ENCODE results near the gene CFAP45.

The CFAP45 gene

GRCh38 chr1:159849626-159850366 is 50.2 kb downstream of the CFAP45 start:
- DNase-seq: no peak

DNA sequence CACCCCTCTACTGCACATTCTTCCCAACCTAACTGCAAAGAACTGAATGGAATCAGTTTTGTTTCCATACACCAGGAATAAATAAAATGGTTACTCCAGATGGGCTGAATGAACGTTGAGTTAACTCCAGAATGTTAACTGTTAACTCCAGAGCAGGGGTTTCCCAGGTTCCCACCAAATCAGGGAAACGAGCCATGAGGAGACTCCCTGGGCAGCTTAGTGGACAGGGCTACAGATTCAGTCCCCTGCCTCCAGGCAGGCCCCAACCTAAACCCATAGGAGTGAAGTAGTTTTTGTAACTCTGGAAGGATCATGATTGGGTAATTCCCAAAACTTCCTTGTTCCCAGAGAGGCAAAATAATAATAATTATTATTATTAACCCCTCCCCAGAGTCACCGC is 51.6 kb downstream of the CFAP45 start:
- no peak for DNase-seq

GRCh38 chr1:159847231-159847630 is 52.7 kb downstream of the CFAP45 start:
- no peak for DNase-seq

GRCh38 chr1:159845751-159846629 is 54.0 kb downstream of the CFAP45 start:
- no peak for DNase-seq

DNA sequence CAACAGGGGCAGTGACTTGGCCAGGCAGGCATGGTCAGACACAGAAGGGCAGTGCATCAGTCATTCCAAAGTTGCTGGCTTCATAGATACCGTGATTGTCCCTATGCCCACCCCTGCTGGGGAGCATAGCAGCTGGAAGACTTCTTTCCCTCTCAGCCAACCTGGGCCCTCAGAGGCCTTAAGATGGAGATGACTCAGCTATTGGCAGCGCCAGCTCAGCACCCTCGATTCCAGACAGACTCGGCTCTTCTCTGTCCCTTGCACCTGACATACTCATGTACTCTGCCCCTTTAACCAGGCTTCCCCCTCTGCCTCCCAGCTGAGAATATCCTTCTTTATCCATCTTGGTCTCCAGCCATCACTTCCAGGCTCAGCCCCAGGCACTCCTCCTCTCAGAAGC is 56.5 kb downstream of the CFAP45 start:
- no peak for DNase-seq

DNA sequence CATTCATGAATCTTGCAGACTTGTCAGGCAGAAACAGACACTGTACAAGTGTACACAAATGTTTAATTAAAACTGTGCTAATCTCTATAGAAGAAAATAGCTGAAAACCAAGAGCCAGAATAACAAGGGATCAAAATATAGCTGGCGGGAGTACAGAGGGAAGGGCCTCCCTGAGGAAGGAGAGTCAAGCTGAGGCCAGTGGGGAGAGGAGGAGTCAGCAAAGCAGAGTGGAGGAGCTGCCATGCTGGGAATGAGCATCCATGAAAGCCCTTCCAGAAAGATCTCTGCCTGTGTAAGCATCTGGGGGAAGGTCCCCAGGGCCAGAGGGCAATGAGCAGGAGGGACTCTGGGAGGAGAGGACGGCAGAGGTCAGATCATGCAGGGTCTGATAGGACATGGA is 58.2 kb downstream of the CFAP45 start:
- DNase-seq: no peak

DNA sequence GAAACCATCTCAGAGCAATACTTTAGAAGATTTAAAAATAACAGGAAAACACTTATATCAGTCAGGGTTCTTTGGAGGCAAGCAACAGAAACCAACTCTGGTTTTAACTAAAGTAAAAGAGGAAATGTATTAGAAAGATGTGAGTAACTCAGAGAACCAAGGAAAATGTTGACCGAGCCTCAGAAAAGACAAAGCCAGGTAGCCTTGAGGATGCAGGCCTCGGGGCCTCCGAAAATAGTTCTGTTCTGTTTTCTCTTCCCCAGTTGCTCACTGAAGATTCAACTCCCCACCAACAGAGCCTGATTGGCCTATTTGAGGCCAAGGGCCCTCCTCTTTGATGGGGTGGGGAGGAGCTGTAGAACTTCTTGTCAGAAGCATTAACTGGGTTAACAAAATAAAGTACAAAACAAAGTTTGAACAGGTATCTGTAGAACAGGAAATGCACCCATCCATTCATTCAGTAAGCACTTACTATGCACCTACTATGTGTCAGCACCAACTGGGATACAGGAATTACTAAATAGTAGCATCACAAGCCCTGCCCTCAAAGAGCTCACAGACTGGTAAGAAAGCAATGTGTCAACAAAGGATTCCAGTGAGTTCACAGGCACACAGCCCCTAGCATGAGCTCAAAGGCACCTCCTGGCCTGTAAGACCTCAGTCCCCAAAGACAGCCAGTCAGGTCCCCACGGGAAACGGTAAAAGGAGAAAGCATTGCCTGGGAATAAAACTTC is 60.7 kb downstream of the CFAP45 start:
- no peak for DNase-seq

DNA sequence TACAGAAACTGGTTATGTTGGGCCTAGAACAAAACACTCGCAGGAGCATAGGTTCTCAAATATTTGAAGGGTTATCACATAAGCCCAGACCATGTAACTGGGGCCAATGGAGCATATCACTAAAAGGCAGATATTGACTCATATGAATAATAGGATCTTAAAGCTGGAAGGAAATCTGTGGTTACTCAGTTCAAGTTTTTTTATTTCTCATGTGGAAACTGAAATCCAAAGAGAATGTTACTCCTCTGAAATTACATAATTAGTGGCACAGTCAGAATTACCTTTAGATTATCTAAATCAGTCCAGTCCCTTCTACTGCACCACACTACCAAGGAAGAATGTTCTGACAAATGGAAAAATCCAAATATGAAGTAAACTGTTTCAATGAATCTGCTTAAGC is 61.2 kb downstream of the CFAP45 start:
- DNase-seq: no peak

- no peak for DNase-seq
These were observed 64.0 kb downstream of the CFAP45 start for GRCh38 chr1:159835862-159836525.

DNA sequence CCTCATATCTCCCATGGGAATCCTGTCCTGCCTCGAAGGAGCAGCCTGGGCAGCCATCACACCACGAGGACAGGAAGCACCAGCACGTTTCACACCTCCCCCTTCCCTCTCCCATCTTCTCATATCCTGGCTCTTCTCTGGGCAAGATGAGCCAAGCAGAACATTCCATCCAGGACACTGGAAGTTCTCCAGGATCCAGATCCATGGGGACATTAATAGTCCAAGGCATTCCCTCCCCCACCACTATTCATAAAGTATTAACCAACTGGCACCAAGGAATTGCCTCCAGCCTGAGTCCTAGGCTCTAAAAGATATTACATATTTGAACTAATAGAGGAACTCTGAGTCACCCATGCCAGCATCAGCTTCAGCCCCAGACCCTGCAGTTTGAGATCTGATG is 64.6 kb downstream of the CFAP45 start:
- DNase-seq: no peak

GRCh38 chr1:159832309-159832708 is 67.7 kb downstream of the CFAP45 start:
- no peak for DNase-seq

GRCh38 chr1:159831412-159832141 is 68.4 kb downstream of the CFAP45 start:
- DNase-seq: no peak

- no peak for DNase-seq
These were observed 69.2 kb downstream of the CFAP45 start for GRCh38 chr1:159830722-159831121.

DNA sequence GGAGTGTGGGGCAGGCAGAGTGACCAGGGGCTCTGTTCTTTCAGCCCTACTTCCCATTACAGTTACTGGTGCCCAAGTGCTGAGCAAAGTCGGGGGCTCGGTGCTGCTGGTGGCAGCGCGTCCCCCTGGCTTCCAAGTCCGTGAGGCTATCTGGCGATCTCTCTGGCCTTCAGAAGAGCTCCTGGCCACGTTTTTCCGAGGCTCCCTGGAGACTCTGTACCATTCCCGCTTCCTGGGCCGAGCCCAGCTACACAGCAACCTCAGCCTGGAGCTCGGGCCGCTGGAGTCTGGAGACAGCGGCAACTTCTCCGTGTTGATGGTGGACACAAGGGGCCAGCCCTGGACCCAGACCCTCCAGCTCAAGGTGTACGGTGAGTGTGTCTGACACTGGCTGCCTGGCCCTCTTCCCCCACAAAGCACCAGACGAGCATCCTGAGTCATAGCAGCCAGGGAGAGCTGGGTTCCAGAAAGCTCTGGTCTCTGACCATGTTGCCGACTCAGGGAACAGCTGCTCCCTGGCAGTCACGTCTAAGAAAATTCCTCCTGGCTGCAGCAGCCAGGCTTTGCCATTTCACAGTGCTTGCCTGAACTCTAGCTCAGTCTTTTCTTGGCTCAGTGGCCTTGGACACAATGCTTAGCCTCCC is 70.0 kb downstream of the CFAP45 start:
- no peak for DNase-seq

DNA sequence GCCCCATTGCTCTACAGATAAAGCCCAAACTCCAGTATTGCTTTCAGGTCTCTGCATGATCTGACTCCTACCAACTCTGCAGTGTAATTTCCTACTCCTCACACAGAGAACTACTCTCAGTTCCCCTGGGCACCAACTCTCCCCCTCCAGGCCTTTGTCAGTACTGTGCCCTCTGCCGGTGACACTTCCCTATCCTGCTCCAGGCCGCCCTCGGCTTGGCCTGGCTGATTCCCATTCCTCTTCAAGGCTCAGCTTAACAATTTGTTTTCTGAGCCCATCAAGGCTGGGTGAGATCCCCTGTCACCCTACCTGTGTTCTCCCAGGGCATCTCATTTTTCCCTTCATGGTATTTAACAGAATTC is 70.7 kb downstream of the CFAP45 start:
- DNase-seq: peak; percentile 71

- DNase-seq: no peak
These were observed 71.2 kb downstream of the CFAP45 start for GRCh38 chr1:159828581-159829272.

GRCh38 chr1:159828176-159828575 is 71.8 kb downstream of the CFAP45 start:
- no peak for DNase-seq

- DNase-seq: no peak
These were observed 72.4 kb downstream of the CFAP45 start for GRCh38 chr1:159827549-159827948.

DNA sequence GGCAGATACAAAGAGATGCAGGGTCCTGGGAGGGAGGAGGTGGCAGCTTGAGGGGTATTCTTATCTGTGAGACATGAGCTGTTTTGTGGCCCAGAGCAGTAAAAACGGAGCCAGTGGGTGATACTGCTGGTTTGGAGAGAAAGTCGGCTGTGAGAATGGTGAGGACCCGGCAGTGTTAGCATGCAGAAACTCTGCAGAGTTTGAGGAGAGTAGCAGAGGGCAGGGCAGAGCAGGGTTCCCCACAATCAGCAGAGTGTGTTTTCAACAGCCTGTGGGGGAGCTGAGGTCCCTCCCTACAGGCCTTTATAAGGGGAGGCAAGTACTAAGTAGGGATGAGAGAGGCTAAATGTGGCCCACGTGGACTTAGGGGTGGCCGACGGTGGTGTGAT is 72.9 kb downstream of the CFAP45 start:
- DNase-seq: no peak

DNA sequence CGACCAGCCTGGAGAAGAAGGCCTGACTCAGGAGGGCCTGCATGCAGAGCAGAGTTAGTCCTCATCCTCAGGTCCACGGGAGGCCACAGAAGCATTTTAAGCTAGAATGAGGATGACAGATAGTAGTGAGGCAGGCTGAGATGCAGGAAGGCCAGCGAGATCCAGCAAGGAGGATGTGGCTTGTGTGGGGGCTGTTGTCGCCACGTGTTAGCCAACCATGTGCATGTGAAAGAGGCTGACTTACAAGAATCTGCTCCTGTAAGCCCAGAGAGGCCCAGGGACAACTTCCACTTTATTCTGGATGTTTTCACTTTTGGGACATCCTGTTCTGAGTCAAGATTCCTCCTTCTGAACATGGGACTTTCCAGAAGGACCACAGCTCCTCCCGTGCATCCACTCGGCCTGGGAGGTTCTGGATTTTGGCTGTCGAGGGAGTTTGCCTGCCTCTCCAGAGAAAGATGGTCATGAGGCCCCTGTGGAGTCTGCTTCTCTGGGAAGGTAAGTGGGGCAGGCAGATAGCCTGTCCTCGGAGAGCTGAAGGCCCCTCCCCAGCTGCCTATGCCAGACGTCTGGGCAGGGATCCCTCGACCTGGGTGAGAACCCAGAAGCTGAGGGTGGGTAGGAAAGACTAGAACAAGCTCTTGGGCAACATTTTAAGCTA is 73.4 kb downstream of the CFAP45 start, which contains the start of gene SLAMF8:
SLAMF8 (plus strand) TSS at position 433 of the 661 bp plus-strand sequence; CDS start at position 459, 26 bp downstream.
- no peak for DNase-seq

- no peak for DNase-seq
These were observed 74.4 kb downstream of the CFAP45 start for GRCh38 chr1:159825564-159825963.

All from NCI-H2107 (cell line).